ENCODE measurements around the gene IL1A.

IL1A gene

DNA sequence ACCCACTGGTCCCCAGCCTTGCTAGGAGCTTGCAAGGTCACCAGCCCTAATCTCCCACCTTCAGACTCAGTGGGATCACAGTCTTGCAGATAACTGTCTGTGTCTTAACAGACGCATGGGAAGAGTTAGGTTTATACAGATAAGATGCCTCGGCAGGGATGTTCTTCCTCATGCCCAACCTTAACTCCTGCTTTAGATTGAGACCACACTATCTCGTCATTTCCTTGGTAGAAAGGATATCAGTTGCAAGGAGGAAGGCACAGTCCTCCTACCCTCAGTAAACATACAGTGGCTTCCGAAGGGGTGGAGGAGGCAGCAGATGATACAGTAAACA, 56.3 kb downstream of the IL1A start:
- H3K4me3 ChIP-seq (ENCODE audit: low read depth, low read length): no peak overlapping the region
- no peak overlapping the region for H3K27ac ChIP-seq
- TF ChIP-seq, protein P1, sequence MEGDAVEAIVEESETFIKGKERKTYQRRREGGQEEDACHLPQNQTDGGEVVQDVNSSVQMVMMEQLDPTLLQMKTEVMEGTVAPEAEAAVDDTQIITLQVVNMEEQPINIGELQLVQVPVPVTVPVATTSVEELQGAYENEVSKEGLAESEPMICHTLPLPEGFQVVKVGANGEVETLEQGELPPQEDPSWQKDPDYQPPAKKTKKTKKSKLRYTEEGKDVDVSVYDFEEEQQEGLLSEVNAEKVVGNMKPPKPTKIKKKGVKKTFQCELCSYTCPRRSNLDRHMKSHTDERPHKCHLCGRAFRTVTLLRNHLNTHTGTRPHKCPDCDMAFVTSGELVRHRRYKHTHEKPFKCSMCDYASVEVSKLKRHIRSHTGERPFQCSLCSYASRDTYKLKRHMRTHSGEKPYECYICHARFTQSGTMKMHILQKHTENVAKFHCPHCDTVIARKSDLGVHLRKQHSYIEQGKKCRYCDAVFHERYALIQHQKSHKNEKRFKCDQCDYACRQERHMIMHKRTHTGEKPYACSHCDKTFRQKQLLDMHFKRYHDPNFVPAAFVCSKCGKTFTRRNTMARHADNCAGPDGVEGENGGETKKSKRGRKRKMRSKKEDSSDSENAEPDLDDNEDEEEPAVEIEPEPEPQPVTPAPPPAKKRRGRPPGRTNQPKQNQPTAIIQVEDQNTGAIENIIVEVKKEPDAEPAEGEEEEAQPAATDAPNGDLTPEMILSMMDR (IDR thresholded peaks at IDR 0.05; ENCODE audit: low read depth, low read length): no peak
- DNase-seq: no peak
- no peaks in the 10 kb centered on the region for H3K36me3 ChIP-seq
- H3K27me3 ChIP-seq (ENCODE audit: insufficient read depth, low read depth, severe bottlenecking): no peaks in the 10 kb centered on the region
- no peaks in the 10 kb centered on the region for H3K9me3 ChIP-seq (ENCODE audit: severe bottlenecking)

DNA sequence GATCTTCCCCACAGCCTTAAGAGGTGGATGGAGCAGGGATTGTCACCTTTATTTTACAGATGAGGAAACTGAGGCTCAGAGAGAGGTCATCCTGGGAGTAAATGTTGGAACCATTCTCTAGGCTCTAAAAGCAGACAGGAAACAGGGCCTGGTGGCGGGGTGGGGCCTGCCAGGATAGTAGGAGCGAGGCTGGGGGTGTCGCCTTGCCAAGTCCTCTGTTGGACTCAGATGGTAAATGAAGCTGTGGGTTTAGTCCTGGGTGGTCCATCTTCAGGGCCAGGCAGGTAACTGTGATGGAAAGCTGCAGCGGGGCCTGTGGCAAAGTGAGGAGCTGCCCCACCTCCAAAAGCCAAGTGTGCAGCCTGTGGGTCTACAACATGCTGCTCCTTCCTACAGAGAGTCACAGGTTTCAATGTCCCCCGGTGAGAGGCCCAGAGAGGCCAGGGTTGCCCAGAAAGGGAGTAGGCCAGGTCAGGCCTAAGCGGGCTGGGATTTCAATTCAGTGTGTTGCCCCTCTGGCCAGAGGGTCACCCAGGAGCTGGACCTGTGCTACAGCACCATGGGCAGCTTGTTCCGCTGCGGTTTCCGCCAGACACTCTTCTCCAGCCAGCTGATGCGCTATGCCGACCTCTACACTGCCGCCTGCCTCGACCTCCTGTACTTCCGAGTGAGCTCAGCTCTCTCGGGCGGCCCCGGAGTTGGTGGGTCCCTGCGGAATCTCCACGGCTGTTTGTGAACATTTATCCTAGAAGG, 56.8 kb downstream of the IL1A start:
- TF ChIP-seq, protein P1 (IDR thresholded peaks at IDR 0.05; ENCODE audit: low read depth, low read length): no peak
- Histone ChIP-seq H3K9me3 (ENCODE audit: severe bottlenecking) (no peaks in the 10 kb centered on the region), H3K27ac (no peak overlapping the region), H3K27me3 (ENCODE audit: insufficient read depth, low read depth, severe bottlenecking) (no peaks in the 10 kb centered on the region), H3K4me3 (ENCODE audit: low read depth, low read length) (no peak overlapping the region), H3K36me3 (no peaks in the 10 kb centered on the region)
- no peak for DNase-seq

DNA sequence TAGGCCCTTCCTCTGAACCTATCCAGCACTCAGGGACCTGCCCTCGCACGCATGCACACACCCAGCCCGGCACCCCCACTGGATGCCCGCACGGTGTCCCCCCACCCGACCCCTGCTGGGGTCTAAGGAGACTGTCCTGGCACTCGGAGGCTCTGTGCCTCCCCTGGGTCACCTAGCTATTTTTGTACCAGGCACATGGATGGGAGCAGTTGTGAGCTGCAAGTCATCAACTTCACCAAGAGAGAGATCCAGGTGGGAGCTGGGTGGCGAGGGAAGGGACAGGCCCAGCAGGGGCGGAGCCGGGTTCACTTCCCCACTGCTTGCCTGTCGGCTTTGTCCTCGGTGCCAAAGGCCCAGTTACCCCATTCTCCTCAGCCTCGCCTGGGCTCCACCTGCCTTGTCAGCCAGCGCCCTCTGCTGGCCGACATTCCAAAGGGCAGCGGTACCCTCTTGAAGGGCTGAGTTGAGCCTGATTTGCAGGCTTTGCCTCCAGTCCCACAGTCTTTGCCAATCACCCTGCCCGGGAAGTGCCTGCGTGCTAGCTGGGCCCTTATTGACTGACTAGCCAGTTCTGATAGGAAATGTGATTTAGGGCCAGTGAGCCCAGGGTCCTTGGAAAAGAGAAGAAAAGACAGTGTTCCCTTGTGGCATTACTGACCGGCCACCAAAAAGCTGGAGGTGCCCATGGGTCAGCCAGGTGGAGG, 57.7 kb downstream of the IL1A start:
- no peak overlapping the region for H3K27ac ChIP-seq
- DNase-seq: peak; percentile 91
- no peaks in the 10 kb centered on the region for H3K27me3 ChIP-seq (ENCODE audit: insufficient read depth, low read depth, severe bottlenecking)
- H3K4me3 ChIP-seq (ENCODE audit: low read depth, low read length): no peak overlapping the region
- H3K9me3 ChIP-seq (ENCODE audit: severe bottlenecking): no peaks in the 10 kb centered on the region
- no peaks in the 10 kb centered on the region for H3K36me3 ChIP-seq
- TF ChIP-seq, protein P1 (IDR thresholded peaks at IDR 0.05; ENCODE audit: low read depth, low read length): peak; percentile 96

DNA sequence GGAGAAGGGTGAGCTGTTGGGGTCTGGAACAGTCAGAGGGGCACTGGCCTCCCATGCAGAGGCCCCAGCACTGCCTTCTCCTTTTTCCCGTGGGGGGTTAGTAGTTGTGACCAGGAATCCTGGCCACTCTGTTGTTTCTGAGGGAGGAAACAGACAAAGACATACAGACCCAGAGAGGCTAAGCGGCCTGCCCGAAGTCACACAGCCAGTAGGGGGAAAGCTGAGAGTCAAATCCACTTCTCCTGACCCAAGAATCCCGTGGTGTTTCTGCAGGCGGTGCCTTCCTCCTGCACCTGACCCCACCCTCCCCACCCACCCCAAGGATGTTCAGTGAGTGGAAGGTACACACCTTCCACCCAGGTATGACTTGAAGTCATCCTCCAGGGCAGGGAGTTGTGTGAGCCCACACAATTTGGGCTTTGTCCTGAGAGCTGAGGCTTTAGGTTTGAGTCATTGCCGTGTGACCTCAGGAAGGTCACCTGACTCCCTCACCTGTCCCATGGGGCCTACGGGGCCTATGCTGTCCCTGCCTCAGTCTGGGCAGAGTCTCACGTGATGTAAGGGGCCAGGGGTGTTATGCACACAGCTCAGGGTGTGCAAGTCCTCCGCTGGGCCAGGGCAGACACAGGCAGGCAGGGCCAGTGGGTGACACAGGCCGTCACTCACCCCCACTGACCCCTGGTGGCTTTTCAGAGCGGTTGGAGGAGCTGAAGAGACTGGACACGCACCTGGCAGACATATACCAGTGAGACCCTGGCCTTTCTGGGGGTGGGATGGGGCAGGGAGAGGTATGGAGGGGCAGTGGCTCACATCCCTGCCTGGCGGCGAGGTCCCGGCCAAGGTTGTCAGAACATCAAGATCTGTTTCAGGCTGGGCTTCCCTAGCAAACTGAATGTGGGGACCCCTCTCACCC, 58.5 kb downstream of the IL1A start:
- TF ChIP-seq, protein P1 (IDR thresholded peaks at IDR 0.05; ENCODE audit: low read depth, low read length): no peak
- no peak for DNase-seq
- Histone ChIP-seq H3K36me3 (no peaks in the 10 kb centered on the region), H3K27me3 (ENCODE audit: insufficient read depth, low read depth, severe bottlenecking) (no peaks in the 10 kb centered on the region), H3K27ac (no peak overlapping the region), H3K9me3 (ENCODE audit: severe bottlenecking) (no peaks in the 10 kb centered on the region), H3K4me3 (ENCODE audit: low read depth, low read length) (no peak overlapping the region)

DNA sequence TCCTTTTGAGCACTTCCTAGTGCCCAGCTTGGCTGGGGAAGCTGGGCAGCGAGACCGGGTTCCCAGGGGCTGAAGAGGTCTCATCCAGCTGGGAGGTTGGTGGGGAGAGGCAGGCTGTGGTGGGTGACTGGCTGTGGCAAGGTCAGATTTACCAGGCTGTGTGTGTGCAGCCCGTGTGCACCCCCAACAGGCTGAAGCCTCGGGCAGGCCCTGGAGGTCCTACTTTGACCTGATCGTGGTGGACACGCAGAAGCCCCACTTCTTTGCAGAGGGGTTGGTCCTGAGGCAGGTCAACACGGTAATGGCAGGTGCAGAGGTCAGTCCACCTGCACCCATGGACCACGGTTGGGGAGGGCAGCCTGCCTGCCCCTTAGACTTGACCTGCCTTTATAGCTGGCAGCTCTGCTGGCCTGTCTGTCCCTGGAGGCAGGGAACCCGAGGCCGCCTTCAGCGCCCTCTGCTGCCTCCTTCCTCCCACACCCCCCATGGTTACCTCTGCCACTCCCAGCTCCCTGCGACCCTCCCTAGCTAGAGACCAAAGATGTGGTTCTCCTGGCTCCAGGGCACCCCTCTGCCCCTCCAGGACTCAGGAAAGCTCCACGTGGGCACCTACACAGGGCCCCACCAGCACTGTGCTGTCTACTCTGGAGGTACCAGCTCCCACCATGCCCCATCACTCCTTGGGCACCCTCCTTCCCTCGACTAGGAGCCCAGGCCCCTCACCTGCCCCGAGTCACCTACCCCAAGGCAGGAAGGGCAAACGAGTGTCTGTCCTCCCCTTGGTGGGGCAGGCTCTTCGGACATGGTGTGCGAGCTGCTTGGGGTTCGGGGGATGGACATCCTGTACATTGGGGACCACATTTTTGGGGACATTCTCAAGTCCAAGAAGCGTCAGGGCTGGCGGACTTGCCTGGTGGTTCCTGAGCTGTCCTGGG, 59.4 kb downstream of the IL1A start:
- Histone ChIP-seq H3K27ac (no peak overlapping the region), H3K9me3 (ENCODE audit: severe bottlenecking) (no peaks in the 10 kb centered on the region), H3K4me3 (ENCODE audit: low read depth, low read length) (no peak overlapping the region), H3K36me3 (no peaks in the 10 kb centered on the region), H3K27me3 (ENCODE audit: insufficient read depth, low read depth, severe bottlenecking) (no peaks in the 10 kb centered on the region)
- peak; percentile 46 for DNase-seq
- TF ChIP-seq, protein P1 (IDR thresholded peaks at IDR 0.05; ENCODE audit: low read depth, low read length): peak; percentile 59

Data from WERI-Rb-1 (cell line).